HG03135 (cell line): ENCODE data around the gene NUDC.
"Not testable (repeated sequence)": the region's sequence is repeated elsewhere in the genome, so short reads cannot be mapped to it uniquely, and the experiment has no call there.

Experiments
- ATAC-seq: cut with Tn5 transposase; IDR thresholded peaks from one replicate; pipeline ENCODE4 v1.9.1; 2021; ENCODE audit warnings: mild to moderate bottlenecking, moderate library complexity; ENCODE audit not compliant: unreplicated experiment

Gene NUDC

GRCh38 chr1:26986658-26987057, 65.1 kb downstream of the NUDC start:
- ATAC-seq: no peak

- not testable (repeated sequence) for ATAC-seq
Observed at GRCh38 chr1:26989403-26990109, 68.0 kb downstream of the NUDC start.

- ATAC-seq: no peak
Observed at GRCh38 chr1:26991310-26992116, 70.0 kb downstream of the NUDC start.

- ATAC-seq: no peak
Observed at GRCh38 chr1:26993237-26994019, 71.9 kb downstream of the NUDC start, which contains the start of gene TRNP1. TSS of gene TRNP1 (plus strand) at chr1:26993692. CDS start at chr1:26993787, 95 bp downstream.

- no peak for ATAC-seq
Observed at GRCh38 chr1:26994020-26994786, 72.7 kb downstream of the NUDC start.

- ATAC-seq: no peak
Observed at GRCh38 chr1:26994787-26995517, 73.4 kb downstream of the NUDC start.

- no peak for ATAC-seq
Observed at GRCh38 chr1:26996024-26996423, 74.5 kb downstream of the NUDC start.
